ENCODE results near the gene CARD11. TPM values are rescaled to one million over a fixed set of nuclear protein-coding genes. Genes with fewer than 3 reads are reported as not detected.

CARD11 gene
- total and polyA plus RNA-seq, 2 of the 13 experiments (the other 11 are each of a cell fraction or from before 2014, with no cell fraction given), result 0.04 TPM; not detected in 1

- TF ChIP-seq ZNF563 (CRISPR knock-in tag; IDR thresholded peaks at IDR 0.05) (peak; percentile 81; the same call in 1 of the 2 replicates), STAG1 (CRISPR knock-in tag; IDR thresholded peaks at IDR 0.05) (peak; percentile 9), JUN (CRISPR knock-in tag; IDR thresholded peaks at IDR 0.05) (peak; percentile 88), ZNF589 (CRISPR knock-in tag; conservative IDR thresholded peaks at IDR 0.05) (no peak), RFXANK (CRISPR knock-in tag; IDR thresholded peaks at IDR 0.05) (no peak), ZNF354B (CRISPR knock-in tag; IDR thresholded peaks at IDR 0.05) (no peak), ZBTB38 (CRISPR knock-in tag; IDR thresholded peaks at IDR 0.05) (0 out of 2 replicates have a peak, but pooled peaks have one; percentile 17), ZNF782 (CRISPR knock-in tag; IDR thresholded peaks at IDR 0.05; ENCODE audit: borderline replicate concordance) (no peak), ZNF441 (CRISPR knock-in tag; IDR thresholded peaks at IDR 0.05; ENCODE audit: borderline replicate concordance) (peak; percentile 74), NR2F2 (IDR thresholded peaks at IDR 0.05; ENCODE audit: borderline replicate concordance, low read depth) (no peak), SP2 (CRISPR knock-in tag; IDR thresholded peaks at IDR 0.05) (no peak), E2F5 (CRISPR knock-in tag; conservative IDR thresholded peaks at IDR 0.05) (no peak), ZNF646 (CRISPR knock-in tag; IDR thresholded peaks at IDR 0.05) (no peak), HNRNPH1 (optimal IDR thresholded peaks at IDR 0.05; ENCODE audit: low read depth, low read length) (peak; percentile 58), ZNF264 (CRISPR knock-in tag; IDR thresholded peaks at IDR 0.05) (no peak; the same call in 1 of the 2 replicates), ZBTB20 (CRISPR knock-in tag; IDR thresholded peaks at IDR 0.05; ENCODE audit: borderline replicate concordance, low read depth) (no peak), ZBTB37 (CRISPR knock-in tag; IDR thresholded peaks at IDR 0.05) (no peak), ZBED4 (CRISPR knock-in tag; IDR thresholded peaks at IDR 0.05; ENCODE audit: borderline replicate concordance) (no peak)
Measured at GRCh38 chr7:2863461-2864066, 180.1 kb downstream of the CARD11 start (continued).
